HEK293T (cell line): ENCODE results near the gene CASP9.

Experiments
- CTCF ChIA-PET: fragments of 350-600 bp; formaldehyde crosslinking; extraction: SDS; loops from one replicate; lab custom pipeline; 2021; ENCODE audit warnings: antibody characterized with exemption, inconsistent platforms; lab: Yijun Ruan, JAX
- POLR2A ChIA-PET: fragments of 350-600 bp; formaldehyde crosslinking; extraction: SDS; loops from one replicate; lab custom pipeline; 2020; ENCODE audit warnings: antibody characterized with exemption, inconsistent platforms; lab: Yijun Ruan, JAX
- DNase-seq: peaks from one replicate; pipeline ENCODE4 v3.0.0; 2012; ENCODE audit warnings: mixed read lengths; ENCODE audit errors: extremely low spot score
- ARNT ChIP-seq: fragments of 450-650 bp; IDR thresholded peaks from 2 replicates; pipeline ENCODE4 v1.6.1; 2017; ENCODE audit warnings: mild to moderate bottlenecking
- BHLHE40 ChIP-seq: fragments of 450-650 bp; IDR thresholded peaks from 2 replicates; pipeline ENCODE4 v1.6.1; 2016; ENCODE audit warnings: mild to moderate bottlenecking, moderate library complexity, borderline replicate concordance
- CTBP1 ChIP-seq: fragments of 450-650 bp; IDR thresholded peaks from 2 replicates; pipeline ENCODE4 v1.6.1; 2016; ENCODE audit warnings: borderline replicate concordance
- ELF4 ChIP-seq: fragments of 450-650 bp; IDR thresholded peaks from 2 replicates; pipeline ENCODE4 v1.6.1; 2017; ENCODE audit warnings: antibody characterized with exemption
- FOXA1 ChIP-seq: fragments of 450-650 bp; IDR thresholded peaks from 2 replicates; pipeline ENCODE4 v1.6.1; 2016; ENCODE audit warnings: mild to moderate bottlenecking
- FOXK2 ChIP-seq: fragments of 450-650 bp; IDR thresholded peaks from 2 replicates; pipeline ENCODE4 v1.6.1; 2016; ENCODE audit warnings: mild to moderate bottlenecking
- FOXM1 ChIP-seq: fragments of 450-650 bp; IDR thresholded peaks from 2 replicates; pipeline ENCODE4 v1.6.1; 2017; ENCODE audit warnings: mild to moderate bottlenecking, borderline replicate concordance
- HDGF ChIP-seq: fragments of 450-650 bp; IDR thresholded peaks from 2 replicates; pipeline ENCODE4 v1.6.1; 2017; ENCODE audit warnings: antibody characterized with exemption, borderline replicate concordance
- L3MBTL2 ChIP-seq: fragments of 450-650 bp; conservative IDR thresholded peaks from 2 replicates; pipeline ENCODE4 v1.6.1; 2016; ENCODE audit warnings: mild to moderate bottlenecking
- LEF1 ChIP-seq: fragments of 450-650 bp; IDR thresholded peaks from 2 replicates; pipeline ENCODE4 v1.6.1; 2017; ENCODE audit warnings: mild to moderate bottlenecking, borderline replicate concordance
- NFRKB ChIP-seq: fragments of 450-650 bp; IDR thresholded peaks from 2 replicates; pipeline ENCODE4 v1.6.1; 2016; ENCODE audit warnings: mild to moderate bottlenecking, moderate library complexity
- SP1 ChIP-seq: fragments of 450-650 bp; IDR thresholded peaks from 2 replicates; pipeline ENCODE4 v1.6.1; 2017
- SUZ12 ChIP-seq: fragments of 450-650 bp; IDR thresholded peaks from 2 replicates; pipeline ENCODE4 v1.6.1; 2016; ENCODE audit warnings: mild to moderate bottlenecking
- TARDBP ChIP-seq: fragments of 450-650 bp; IDR thresholded peaks from 2 replicates; pipeline ENCODE4 v1.6.1; 2016
- ZNF384 ChIP-seq: fragments of 450-650 bp; IDR thresholded peaks from 2 replicates; pipeline ENCODE4 v1.6.1; 2016
- TF ChIP-seq, protein P1 (sequence below): fragments of 450-650 bp; IDR thresholded peaks from 2 replicates; pipeline ENCODE4 v1.6.1; 2016

The CASP9 gene

DNA sequence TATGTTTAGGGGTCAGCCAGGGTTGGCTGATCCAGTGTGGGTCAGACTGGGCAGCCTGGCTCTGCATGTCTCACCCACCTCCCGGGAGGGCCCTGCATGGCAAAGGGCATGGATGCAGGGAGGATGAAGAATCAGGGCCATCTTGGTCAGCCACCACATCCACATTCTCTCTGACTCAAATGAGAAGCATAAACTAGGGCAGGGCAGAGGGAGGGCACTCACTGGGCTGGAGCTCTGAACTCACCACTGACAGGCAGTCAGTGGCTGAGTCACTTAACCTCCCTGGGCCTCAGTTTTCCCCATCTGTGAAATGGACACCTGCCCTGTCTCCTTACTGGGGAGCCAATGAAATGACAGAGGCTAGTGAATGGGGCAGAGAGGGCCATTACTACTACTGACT lies 71.8 kb downstream of the CASP9 start:
- ChIA-PET CTCF (interaction anchor here (0.6 kb wide), 1 partner anchor 25 kb away, joined by 3 read pairs; no protein-coding TSS in a partner anchor), POLR2A (no interaction called here)
- DNase-seq = no peak
- TF ChIP-seq TARDBP (no peak), LEF1 (no peak)

DNA sequence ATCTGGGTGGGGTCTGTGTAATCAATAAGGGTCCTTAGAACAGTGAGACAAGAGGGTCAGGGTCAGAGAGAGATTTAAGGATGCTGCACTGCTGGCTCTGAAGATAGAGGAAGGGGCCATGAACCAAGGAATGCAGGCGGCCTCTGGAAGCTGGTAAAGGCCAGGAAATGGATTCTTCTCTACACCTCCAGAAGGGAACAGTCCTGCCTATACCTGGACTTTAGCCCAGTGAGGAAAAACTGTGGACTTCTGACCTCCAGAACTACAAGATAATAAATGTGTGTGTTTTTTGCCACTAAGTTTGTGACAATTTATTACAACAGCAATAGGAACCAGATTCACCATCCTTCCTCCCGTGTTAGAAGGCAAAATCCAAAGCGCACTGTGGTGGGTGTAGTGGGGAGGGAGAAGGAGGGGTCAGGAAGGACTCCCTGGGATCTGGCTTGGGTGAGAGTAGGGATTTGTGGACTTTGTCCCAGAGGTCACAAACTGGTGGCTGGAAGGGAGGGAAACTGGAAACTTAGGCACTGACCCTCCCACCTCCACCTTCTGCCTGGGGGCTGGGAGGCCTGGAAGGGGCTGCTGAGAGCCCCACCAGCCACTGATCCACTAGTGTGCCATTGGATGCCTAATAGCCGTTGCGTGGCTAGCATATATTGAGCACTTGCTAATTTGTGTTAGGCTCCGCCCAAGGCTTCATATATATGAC lies 72.8 kb downstream of the CASP9 start:
- ChIA-PET POLR2A (no interaction called here), CTCF (interaction anchor here (1.1 kb wide), 1 partner anchor 23 kb away, joined by 3 read pairs; no protein-coding TSS in a partner anchor)
- no peak for TF ChIP-seq BHLHE40
- TF ChIP-seq FOXA1 = no peak
- no peak for TF ChIP-seq FOXM1
- TF ChIP-seq TARDBP = no peak
- TF ChIP-seq, protein P1, sequence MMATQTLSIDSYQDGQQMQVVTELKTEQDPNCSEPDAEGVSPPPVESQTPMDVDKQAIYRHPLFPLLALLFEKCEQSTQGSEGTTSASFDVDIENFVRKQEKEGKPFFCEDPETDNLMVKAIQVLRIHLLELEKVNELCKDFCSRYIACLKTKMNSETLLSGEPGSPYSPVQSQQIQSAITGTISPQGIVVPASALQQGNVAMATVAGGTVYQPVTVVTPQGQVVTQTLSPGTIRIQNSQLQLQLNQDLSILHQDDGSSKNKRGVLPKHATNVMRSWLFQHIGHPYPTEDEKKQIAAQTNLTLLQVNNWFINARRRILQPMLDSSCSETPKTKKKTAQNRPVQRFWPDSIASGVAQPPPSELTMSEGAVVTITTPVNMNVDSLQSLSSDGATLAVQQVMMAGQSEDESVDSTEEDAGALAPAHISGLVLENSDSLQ = no peak
- TF ChIP-seq SP1 = no peak
- TF ChIP-seq L3MBTL2 = no peak
- TF ChIP-seq ELF4 = no peak
- no peak for TF ChIP-seq SUZ12
- TF ChIP-seq ZNF384 = no peak
- no peak for TF ChIP-seq LEF1
- no peak for TF ChIP-seq FOXK2
- no peak for TF ChIP-seq HDGF
- no peak for TF ChIP-seq NFRKB
- no peak for TF ChIP-seq ARNT
- no peak for TF ChIP-seq CTBP1
- DNase-seq = no peak

DNA sequence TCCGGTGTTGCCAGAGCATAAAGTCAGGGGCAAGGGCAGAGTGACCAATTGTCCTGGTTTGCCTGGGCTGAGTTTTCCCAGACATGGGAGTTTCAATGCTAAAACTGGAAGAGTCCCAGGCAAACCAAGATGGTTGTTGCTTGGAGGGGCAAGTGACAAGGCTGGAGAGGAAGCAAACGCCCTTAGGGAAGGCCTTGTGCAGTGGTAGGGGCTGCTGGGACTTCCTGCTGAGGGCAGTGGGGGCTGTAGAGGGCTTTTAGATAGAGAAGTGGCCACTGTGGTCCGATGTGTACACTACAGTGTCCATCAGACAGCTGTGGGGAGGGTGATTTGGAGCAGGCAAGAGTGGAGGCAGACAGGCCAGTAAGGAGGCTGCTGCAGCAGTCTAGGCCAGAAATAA lies 74.4 kb downstream of the CASP9 start:
- no peak for TF ChIP-seq NFRKB
- TF ChIP-seq SUZ12 = no peak
- no peak for TF ChIP-seq BHLHE40
- no peak for TF ChIP-seq SP1
- CTCF ChIA-PET = no interaction called here
- POLR2A ChIA-PET = no interaction called here
- no peak for DNase-seq

DNA sequence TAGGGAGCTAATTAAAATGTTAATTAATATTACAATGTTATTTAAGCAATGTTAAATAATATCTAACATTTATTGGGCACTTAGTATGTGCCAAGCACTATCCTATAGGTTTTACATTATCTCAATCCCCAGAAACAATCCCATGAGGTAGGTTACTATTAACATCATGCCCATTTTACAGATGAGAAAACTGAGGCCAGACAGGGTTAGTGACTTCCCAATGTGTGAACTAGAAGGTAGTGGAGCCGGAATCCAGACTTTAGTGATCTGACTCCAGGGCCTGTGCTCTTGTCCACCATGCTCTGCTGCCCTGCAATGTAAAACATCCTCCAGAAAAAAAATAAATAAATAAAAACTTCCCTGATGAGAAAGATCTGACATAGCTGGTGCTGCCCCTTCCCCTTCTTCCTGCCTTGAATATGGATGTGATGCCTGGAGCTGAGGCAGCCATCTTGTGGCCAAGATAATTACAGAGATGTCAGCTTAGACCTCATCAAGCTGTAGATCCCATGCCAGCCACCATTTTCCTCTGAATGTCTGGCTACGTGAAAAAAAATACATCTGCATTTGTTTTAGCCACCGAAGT lies 75.0 kb downstream of the CASP9 start:
- ChIA-PET CTCF (no interaction called here), POLR2A (no interaction called here)
- TF ChIP-seq, protein P1 = no peak
- TF ChIP-seq TARDBP (no peak), LEF1 (no peak), SP1 (no peak), HDGF (no peak), FOXA1 (no peak), FOXK2 (no peak), FOXM1 (no peak), ZNF384 (no peak), BHLHE40 (no peak), L3MBTL2 (no peak), ARNT (no peak), SUZ12 (no peak), CTBP1 (no peak), ELF4 (no peak), NFRKB (no peak)
- DNase-seq = no peak

DNA sequence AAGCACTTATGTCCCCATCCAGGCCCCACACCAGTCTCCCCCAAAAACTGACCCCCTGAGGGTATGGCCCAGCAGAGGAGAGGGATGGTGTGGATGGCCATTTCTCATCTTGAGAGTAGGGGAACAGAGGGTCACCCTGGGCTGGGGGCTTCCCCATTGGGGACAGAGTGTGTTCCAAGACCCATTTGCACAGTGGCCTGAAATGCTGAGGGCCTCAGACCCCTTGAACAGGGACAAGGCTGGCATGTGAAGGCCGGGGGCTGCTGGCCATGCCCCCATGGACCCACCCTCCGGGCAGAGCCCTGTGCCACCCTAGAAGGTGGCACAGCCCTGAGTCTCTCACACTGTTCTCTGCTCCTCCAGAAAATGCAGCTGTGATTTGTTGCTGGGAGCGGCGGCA lies 77.8 kb downstream of the CASP9 start:
- ChIA-PET POLR2A (no interaction called here), CTCF (no interaction called here)
- TF ChIP-seq FOXK2 (no peak), LEF1 (no peak)
- no peak for DNase-seq

DNA sequence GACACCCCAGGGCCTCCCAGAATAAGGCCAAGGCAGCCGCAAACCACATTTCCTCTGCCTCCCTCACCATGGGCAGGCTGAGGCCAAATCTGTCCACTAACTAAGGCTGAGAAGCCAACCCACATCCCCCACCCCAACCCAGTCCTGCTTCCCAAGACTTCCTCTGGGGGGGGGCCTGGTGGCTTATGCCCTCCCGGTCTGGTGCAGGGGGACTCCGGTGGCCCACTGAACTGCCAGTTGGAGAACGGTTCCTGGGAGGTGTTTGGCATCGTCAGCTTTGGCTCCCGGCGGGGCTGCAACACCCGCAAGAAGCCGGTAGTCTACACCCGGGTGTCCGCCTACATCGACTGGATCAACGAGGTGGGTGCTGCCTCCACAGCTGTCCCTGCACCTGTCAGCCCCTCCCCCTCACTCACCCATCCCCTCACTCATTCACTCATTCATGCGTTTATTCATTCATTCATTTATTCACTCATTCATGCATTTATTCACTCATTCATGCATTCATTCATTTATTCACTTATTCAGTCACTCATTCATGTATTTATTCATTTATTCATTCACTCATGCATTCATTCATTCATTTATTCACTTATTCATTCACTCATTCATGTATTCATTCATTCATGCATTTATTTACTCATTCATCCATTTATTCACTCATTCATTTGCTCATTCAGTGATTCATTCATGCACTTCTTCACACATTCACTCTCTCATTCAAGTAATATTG lies 78.5 kb downstream of the CASP9 start:
- POLR2A ChIA-PET = no interaction called here
- no peak for TF ChIP-seq ARNT
- TF ChIP-seq, protein P1 = no peak
- TF ChIP-seq LEF1 = no peak
- TF ChIP-seq HDGF = no peak
- no peak for TF ChIP-seq TARDBP
- DNase-seq = no peak
- CTCF ChIA-PET = interaction anchor here (0.6 kb wide), 1 partner anchor 14 kb away, joined by 5 read pairs; no protein-coding TSS in a partner anchor
